Muscle layer of colon (tissue), 2 donors: ENCODE data around the gene ADGRA1.
"Not testable (repeated sequence)": the region's sequence is repeated elsewhere in the genome, so short reads cannot be mapped to it uniquely, and the experiment has no call there.

ENCODE experiments used
- H3K27ac ChIP-seq: one replicate; pipeline ENCODE4 v1.7.0; 2013; ENCODE audit warnings: low read depth, mild to moderate bottlenecking, low read length, moderate library complexity
- H3K27me3 ChIP-seq, 2 donors: one replicate each; pipeline ENCODE4 v1.7.0; 2013; ENCODE audit warnings: low read length in 2 of 2, mild to moderate bottlenecking in 2 of 2; ENCODE audit not compliant: insufficient read depth in 2 of 2, control insufficient read depth in 1 of 2
- H3K36me3 ChIP-seq: one replicate; pipeline ENCODE4 v1.7.0; 2013; ENCODE audit warnings: mild to moderate bottlenecking, low read length; ENCODE audit not compliant: insufficient read depth
- H3K4me1 ChIP-seq: one replicate; pipeline ENCODE4 v1.7.0; 2013; ENCODE audit warnings: mild to moderate bottlenecking, low read length; ENCODE audit not compliant: insufficient read depth
- H3K4me3 ChIP-seq, 2 donors: one replicate each; pipeline ENCODE4 v1.7.0; 2013; ENCODE audit warnings: low read length in 2 of 2, low read depth in 1 of 2, mild to moderate bottlenecking in 1 of 2, moderate library complexity in 1 of 2
- H3K9ac ChIP-seq: one replicate; pipeline ENCODE4 v1.7.0; 2013; ENCODE audit warnings: low read length
- H3K9me3 ChIP-seq: one replicate; pipeline ENCODE4 v1.7.0; 2013; ENCODE audit warnings: mild to moderate bottlenecking, low read length
- donor health status: abdominal sarcoma.
- donor health status: Adenocarcinoma of cecum.

Gene ADGRA1

GRCh38 chr10:133134411-133135115, 46.8 kb downstream of the ADGRA1 start:
- H3K4me1 ChIP-seq: no peaks in the 10 kb centered on the region
- no peaks in the 10 kb centered on the region for H3K27me3 ChIP-seq
- no peaks in the 10 kb centered on the region for H3K36me3 ChIP-seq
- H3K9ac ChIP-seq: no peak overlapping the region
- no peaks in the 10 kb centered on the region for H3K9me3 ChIP-seq
- H3K27ac ChIP-seq: no peak overlapping the region
- no peak overlapping the region for H3K4me3 ChIP-seq

DNA sequence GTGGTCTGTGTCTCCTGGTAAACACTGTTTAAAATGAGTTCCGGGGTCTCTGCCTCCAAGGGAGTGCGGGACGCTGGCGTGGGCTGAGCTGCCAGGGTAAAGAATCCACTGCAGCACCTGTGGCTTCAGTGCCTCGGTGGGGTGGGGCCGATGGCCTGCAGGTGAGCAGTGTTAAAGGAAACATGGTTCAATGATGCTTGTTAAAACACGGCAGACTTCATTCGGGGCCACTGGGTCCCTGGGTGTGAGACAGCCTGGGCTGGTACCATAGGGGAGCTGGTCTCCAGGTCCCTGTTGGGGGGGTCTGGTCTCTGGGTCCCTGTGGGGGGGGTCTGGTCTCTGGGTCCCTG, 47.4 kb downstream of the ADGRA1 start:
- no peaks in the 10 kb centered on the region for H3K36me3 ChIP-seq
- no peaks in the 10 kb centered on the region for H3K27me3 ChIP-seq
- no peak overlapping the region for H3K4me3 ChIP-seq
- H3K4me1 ChIP-seq: no peaks in the 10 kb centered on the region
- no peak overlapping the region for H3K27ac ChIP-seq
- no peaks in the 10 kb centered on the region for H3K9me3 ChIP-seq
- no peak overlapping the region for H3K9ac ChIP-seq

DNA sequence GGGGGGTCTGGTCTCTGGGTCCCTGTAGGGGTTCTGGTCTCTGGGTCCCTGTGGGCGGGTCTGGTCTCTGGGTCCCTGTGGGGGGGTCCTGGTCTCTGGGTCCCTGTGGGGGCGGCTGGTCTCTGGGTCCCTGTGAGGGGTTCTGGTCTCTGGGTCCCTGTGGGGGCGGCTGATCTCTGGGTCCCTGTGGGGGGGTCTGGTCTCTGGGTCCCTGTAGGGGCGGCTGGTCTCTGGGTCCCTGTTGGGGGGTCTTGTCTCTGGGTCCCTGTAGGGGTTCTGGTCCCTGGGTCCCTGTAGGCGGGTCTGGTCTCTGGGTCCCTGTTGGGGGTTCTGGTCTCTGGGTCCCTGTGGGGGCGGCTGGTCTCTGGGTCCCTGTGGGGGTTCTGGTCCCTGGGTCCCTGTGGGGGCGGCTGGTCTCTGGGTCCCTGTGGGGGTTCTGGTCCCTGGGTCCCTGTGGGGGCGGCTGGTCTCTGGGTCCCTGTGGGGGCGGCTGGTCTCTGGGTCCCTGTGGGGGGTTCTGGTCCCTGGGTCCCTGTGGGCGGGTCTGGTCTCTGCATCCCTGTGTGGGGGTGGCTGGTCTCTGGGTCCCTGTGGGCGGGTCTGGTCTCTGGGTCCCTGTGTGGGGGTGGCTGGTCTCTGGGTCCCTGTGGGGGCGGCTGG, 49.9 kb downstream of the ADGRA1 start:
- not testable (repeated sequence) for H3K9ac ChIP-seq, H3K36me3 ChIP-seq, H3K9me3 ChIP-seq, H3K4me1 ChIP-seq, H3K27ac ChIP-seq, H3K4me3 ChIP-seq
- H3K27me3 ChIP-seq: peaks cover 0 to 21% of the 10 kb centered on the region in 2 donors

- Histone ChIP-seq H3K36me3 (no peaks in the 10 kb centered on the region), H3K27ac (no peak overlapping the region), H3K9me3 (no peaks in the 10 kb centered on the region), H3K4me1 (no peaks in the 10 kb centered on the region), H3K27me3 (peaks cover 0 to 22% of the 10 kb centered on the region in 2 donors), H3K4me3 (no peak overlapping the region), H3K9ac (no peak overlapping the region)
Observed at GRCh38 chr10:133139551-133140065, 51.9 kb downstream of the ADGRA1 start.

DNA sequence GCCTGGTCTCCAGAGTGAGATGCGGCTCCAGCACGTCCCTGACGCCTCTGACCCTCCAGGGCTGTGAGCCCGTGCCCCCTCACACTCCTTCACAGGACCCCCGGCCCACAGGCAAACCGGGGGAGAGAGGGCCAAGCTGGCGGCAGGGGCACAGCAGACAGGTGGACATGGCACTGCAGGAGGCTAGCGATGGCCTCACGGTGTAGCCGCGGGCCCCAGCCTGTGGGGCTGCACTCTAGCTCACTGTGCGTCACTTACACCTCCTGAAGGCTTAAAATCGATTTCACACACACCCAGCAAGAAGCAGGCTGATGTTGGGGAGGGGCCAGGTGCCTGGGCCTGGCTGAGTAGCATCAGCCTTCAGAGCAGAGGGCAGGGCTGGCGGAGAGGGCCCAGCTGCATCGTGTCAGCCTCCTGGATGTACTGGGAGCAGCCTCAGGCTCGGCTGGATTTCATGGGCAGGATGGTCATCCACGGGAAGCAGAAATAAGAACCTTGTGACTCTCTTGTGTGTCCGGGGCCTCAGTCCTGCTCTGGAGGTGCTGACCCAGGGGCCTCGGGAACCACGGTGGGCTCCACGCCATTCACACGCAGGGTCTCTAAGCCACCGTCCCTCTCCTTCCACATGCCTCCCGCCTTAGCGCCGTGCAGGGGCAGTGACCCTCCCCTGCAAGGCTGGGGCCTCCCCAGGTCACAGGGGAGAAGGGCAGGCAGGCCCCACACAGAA, 52.9 kb downstream of the ADGRA1 start:
- Histone ChIP-seq H3K4me3 (no peak overlapping the region), H3K27me3 (peaks cover 0 to 27% of the 10 kb centered on the region in 2 donors), H3K9me3 (no peaks in the 10 kb centered on the region), H3K27ac (no peak overlapping the region), H3K9ac (no peak overlapping the region), H3K36me3 (no peaks in the 10 kb centered on the region), H3K4me1 (no peaks in the 10 kb centered on the region)

DNA sequence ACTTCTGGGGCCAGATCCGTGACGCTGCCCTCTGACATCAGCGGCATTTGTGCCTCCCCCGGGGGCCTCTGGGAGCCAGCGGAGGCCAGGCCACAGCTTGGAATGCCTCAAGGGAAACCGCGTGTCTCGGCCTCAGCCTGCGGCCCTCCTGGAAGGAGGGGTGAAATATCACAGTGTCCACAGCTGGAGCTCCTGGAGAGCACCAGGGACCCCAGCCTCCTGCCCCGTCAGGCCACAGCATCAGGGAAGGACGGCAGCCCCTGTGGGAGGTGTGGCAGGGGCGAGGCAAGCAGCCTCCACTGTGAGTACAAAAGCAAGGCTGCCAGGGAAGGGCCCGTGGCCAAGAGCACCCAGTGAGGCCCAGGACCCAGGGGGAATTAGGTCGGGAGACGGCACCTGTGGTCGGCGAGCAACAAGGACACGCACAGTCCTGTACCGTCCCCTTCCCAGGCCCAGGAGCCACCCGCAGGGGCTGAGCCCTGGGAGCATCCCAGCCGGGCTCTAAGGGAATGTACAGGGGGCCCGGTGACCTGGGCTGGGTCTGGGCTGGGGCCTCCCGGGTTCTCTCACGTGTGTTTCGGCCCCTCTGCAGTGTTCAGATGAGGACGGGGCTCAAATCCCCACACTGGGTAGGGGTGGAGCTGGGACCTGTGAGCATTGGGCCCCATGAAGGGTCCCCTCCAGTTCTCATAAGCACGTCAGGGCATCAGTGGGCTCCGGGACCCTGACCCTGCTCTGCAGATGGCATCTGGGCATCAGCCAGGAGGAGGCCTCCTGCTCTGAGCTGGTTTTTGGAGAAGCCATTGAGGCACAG, 53.6 kb downstream of the ADGRA1 start:
- Histone ChIP-seq H3K9me3 (no peaks in the 10 kb centered on the region), H3K36me3 (no peaks in the 10 kb centered on the region), H3K27ac (no peak overlapping the region), H3K4me3 (no peak overlapping the region), H3K27me3 (peaks cover 0 to 27% of the 10 kb centered on the region in 2 donors), H3K4me1 (no peaks in the 10 kb centered on the region), H3K9ac (no peak overlapping the region)

DNA sequence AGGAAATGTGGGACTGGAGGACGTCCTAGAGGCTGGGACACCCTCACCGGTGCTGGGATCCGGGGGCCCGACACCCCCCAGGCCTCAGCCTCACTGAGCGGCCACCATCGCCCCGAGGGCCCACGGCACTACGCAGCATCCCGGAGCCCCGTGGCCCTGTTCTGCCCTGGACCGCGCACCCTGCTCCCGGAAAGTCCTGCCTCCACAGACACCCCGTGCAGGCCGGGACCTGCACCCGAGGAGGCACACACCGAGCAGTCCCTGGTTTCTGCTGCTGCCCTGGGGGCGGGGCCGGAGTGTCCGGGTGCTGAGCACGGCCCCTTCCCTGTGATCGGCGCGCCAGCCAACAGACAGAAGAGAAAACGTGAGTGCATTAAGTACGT, 54.2 kb downstream of the ADGRA1 start:
- Histone ChIP-seq H3K4me1 (no peaks in the 10 kb centered on the region), H3K36me3 (no peaks in the 10 kb centered on the region), H3K27ac (no peak overlapping the region), H3K4me3 (no peak overlapping the region), H3K9me3 (no peaks in the 10 kb centered on the region), H3K9ac (no peak overlapping the region), H3K27me3 (peaks cover 0 to 27% of the 10 kb centered on the region in 2 donors)

DNA sequence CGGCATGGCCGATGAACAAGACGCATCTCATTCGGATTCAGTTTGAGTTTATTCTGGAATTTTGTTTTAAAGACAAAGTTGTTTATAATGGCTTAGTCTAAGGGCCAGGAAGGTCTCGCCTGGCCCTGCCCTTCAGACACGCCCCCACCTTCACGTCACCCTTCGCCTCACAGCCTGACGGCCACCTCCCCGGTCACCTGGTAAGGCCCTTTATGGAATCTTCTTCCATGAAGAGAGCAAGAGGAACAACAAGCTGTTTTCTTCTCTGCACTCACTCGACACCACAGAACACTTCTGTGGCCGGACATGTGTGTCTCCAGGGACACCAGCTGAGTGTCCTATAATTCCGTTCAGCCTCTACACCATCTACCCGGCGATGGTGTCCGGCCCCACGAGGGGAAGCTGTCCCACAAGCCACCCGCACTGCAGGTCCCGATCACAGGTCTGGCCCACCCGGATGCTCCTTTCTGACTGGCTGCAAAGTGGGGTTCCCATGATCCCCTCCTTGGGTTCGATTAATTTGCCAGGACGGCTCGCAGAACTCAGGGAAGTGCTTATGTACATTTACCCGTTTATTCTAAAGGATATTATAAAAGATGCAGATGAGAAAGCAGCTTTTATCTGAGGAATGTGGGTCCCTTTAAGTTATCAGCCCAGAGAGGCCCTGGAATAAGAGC, 54.9 kb downstream of the ADGRA1 start:
- Histone ChIP-seq H3K9me3 (no peaks in the 10 kb centered on the region), H3K9ac (no peak overlapping the region), H3K4me3 (no peak overlapping the region), H3K36me3 (no peaks in the 10 kb centered on the region), H3K27ac (no peak overlapping the region), H3K27me3 (peaks cover 0 to 27% of the 10 kb centered on the region in 2 donors), H3K4me1 (no peaks in the 10 kb centered on the region)

GRCh38 chr10:133143200-133143533, 55.4 kb downstream of the ADGRA1 start:
- peaks cover 0 to 27% of the 10 kb centered on the region in 2 donors for H3K27me3 ChIP-seq
- no peak overlapping the region for H3K4me3 ChIP-seq
- no peaks in the 10 kb centered on the region for H3K36me3 ChIP-seq
- no peak overlapping the region for H3K27ac ChIP-seq
- no peak overlapping the region for H3K9ac ChIP-seq
- no peaks in the 10 kb centered on the region for H3K4me1 ChIP-seq
- H3K9me3 ChIP-seq: no peaks in the 10 kb centered on the region

- no peaks in the 10 kb centered on the region for H3K9me3 ChIP-seq
- H3K27ac ChIP-seq: no peak overlapping the region
- H3K27me3 ChIP-seq: peaks cover 0 to 27% of the 10 kb centered on the region in 2 donors
- H3K9ac ChIP-seq: no peak overlapping the region
- H3K36me3 ChIP-seq: no peaks in the 10 kb centered on the region
- H3K4me3 ChIP-seq: no peak overlapping the region
- no peaks in the 10 kb centered on the region for H3K4me1 ChIP-seq
Observed at GRCh38 chr10:133143546-133143945, 55.8 kb downstream of the ADGRA1 start.

DNA sequence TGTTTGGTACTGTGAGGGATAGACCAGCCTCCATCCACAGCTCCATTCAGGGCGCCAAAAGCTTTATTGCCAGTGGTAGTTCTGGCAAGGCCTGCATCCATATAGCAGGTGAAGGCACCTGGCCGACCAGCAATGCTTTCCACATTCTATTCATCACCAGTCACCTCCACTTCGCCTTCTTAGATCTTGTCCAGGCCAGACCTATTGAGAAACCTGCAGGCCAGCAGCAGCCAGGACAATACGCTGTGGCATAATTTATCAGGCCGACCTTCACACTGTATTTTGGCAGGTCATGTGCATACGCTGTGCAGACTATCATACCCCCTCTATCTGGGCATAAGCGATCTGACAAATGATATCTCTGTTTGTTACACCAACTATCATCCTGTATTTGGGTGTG, 57.0 kb downstream of the ADGRA1 start:
- no peak overlapping the region for H3K27ac ChIP-seq
- no peaks in the 10 kb centered on the region for H3K36me3 ChIP-seq
- no peaks in the 10 kb centered on the region for H3K4me1 ChIP-seq
- no peak overlapping the region for H3K4me3 ChIP-seq
- H3K9me3 ChIP-seq: no peaks in the 10 kb centered on the region
- no peak overlapping the region for H3K9ac ChIP-seq
- peaks cover 0 to 27% of the 10 kb centered on the region in 2 donors for H3K27me3 ChIP-seq
